NOMO-1 (cell line): ENCODE measurements around the gene WARS2.

ENCODE experiments used
- DNase-seq, 2 experiments: peaks; one replicate each; lab custom pipeline; 2025; ENCODE audit not compliant: unreplicated experiment in 2 of 2; lab: John Stamatoyannopoulos, UW

WARS2 gene

DNA sequence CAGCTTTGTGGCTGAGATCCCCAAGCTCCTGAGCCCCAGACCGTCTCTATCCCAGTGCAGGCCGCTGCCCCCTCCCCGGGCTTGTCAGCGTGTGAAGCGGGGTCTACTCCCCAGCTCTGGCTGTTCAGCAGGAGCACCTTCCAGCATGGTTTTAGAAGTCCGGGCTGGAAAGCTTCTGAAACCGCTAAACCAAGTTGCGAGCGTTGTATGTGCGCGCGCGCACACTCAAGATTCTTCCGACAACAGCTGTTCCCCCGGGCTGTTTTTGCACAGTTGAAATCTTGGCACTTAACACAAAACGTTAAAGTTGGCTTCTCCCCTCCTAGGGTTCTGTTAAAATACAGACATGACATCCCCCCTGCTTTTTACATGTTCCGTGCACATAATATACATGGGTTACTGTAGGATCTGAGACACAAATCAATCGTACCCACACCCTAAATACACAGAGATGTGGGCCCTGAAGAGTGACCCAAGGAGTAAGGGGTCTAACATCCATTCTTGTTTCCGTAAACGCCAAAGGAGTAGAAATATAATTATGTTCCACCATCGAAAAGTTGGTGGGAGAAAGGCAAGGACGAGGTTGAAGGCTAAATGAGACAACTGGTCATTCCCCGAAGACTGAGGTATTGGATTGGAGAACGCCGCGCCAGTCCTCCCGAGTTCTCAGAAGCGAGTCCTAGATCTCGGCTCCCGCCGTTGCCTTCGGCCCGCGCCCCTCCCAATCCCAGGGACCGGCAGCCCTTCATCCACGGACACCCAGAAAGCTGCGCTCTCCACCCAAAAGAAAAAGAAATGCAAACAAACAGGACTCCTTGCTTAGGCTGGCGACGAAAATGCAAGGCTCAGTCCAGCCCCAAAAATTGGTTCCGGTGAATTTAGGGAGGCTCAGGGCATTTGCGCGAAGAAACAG lies 153.6 kb downstream of the WARS2 start:
- DNase-seq: no peak

GRCh38 chr1:118985640-118986554 lies 154.6 kb downstream of the WARS2 start:
- DNase-seq: no peak

DNA sequence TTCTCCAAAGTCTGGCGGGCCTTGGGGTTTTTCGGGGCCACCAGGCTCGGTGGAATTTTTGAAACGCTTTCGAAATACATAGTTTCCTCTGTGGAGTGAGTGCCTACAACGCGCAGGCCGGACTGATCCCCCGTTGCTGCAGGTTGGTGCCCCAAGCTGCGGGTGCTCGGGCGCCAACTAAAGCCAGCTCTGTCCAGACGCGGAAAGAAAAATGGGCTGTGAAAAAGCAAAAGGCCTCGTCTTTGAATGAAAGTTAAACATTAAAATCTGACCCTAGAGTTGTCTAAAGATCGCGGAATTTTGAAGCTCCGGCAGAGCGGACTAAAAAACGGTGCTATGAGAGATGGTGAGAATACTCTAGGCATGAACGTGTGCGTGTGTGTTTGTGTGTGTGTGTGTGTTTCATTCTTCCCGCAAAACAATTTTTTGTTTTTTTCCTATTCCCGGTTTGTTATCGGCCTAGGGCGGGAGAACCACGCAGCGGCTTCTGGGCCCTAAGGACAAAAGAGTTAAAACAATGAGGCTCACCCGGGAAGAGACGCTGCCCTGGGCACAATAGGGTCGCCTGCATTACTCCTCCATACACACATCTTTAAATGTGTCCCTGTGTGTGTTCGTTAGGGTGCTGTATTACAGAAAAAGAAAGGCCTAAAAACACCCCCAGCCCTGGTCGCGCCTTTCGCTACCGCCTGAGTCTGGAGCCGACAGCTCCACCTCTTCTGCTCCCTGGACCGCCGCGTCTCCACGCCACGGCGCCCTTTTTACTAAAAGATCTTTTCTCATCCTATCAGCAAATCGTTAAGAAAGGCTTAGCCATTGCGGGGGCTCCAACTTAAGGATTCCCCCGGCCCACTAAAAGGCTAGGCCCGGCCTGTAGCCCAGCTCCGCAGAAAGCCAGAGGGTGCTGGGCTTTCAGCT lies 155.5 kb downstream of the WARS2 start:
- DNase-seq: no peak

DNA sequence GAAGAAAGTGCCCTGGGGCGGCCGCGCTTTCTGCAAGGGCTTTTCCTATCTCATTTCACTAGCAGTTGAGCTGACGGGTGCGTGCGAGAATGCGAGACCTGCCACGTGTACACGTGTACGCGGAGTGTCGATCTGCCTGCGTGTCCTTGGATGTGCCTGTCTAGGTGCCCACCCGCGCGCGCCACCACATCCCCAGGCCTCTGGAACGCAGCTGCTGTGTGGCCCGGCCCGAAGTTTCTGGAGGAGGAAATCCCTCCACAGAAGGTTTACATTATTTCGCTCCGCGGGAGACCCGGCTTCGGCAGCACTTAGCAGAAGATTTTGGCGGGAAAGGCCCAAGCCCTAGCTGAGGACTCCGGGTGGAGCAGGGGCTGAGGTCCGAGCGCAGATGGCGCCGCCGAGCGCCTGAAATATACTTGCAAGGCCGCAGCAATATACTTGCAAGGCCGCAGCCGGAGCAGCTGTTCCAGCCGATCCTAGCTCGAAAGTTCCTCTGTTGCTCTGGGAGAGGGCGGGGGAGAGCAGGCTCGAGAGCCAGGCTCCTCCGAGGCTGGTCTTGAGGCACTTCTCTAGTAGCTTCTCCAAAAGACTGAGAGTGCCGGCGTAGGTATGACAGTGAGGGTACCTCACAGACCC lies 156.2 kb downstream of the WARS2 start:
- no peak for DNase-seq

DNA sequence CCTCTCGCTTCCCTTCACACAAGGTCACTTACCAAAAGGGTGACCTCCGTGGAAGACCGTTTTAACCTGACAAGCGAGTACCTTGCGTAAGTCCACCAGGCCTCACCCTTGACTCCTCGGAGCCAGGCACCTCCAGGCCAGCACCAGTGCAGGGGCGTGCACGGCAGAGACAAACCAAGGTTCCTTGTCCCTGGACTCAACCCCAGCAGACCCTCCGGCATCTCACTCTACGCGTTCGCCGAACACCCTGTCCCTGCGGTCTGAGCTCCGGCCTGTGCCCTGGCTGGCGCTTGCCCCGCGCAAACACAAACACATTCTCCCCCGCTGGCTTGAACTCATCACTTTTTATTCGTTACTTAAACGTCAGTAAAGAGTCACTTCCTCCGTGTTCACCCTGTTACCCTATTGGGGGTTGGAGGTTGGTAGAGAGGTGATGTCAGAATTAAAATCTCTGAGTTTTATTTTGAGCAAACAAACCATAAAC lies 156.9 kb downstream of the WARS2 start:
- no peak for DNase-seq

DNA sequence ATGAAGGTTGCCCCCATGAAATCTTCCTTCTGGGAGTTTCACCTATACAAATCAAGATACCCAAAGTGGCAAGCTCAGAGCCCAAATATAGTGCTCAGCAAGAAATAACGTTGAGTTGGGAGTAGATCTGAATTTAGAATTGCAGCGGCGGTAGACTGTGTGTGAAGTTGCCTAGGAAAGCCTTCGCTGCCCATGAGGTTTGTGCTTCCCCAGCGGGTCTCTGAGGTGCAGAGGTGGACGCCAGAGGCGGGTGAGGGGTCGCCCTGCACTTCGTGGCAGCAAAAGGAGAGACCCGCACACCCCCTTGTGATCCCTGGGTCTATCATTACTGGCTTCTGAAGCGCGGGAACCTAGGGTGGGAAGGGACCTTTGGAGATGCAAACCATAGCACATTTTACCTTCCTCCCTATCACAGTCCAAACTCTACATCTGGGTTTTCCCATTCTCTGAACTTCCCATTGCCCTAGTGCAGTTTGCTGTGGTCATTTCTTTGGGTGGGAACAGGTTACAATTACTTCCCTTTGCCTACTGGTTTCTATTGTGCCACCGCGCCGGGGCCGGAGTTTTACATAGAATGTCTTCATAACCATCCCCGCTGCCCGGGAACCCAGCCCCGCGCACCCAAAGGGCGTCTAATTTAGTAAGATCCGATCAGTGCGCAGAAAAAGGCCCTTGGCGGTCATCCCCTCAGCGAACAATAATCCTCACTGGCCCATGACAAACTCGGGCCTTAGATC lies 157.5 kb downstream of the WARS2 start:
- no peak for DNase-seq

DNA sequence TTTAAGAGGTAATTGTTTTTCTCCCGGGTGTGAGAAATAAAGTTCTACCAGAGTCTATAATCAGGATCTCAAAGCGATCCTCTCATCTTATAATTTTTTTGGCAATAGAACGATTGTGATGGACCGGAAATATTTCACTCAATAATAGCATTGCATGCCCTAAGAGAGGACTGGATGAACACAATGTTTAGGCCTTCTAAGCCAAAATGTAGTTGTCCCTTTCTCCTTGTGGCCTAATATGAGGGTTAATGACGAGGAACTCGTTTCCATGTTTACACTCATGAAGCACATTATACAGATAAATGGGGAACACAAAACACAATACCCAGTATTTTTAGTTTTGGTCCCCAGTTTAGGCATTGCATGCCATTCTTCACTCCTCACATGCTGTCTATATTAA lies 158.2 kb downstream of the WARS2 start:
- DNase-seq: no peak

DNA sequence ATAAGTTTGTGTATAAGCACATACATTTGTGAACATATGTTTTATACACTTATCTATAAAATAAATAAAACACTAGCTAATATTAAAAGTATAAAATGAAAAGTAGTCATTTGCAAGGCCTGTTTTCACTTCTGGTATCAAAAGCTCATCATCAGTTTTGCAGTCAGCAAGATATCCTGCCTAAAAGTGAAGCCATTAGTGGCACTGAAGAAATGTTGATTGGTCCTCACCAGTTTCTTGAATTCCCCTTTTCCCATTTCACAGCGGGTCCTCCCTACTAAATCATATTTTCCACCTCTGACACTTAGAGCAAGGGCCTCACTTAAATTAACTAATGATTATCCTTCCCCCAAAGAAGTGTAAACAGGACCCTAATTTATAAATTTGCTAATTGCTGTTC lies 159.0 kb downstream of the WARS2 start:
- no peak for DNase-seq
